ENCODE measurements around the gene CSTF3. TPM values are rescaled to one million over a fixed set of nuclear protein-coding genes. Genes with fewer than 3 reads are reported as not detected.
"Not testable (repeated sequence)": the region's sequence is repeated elsewhere in the genome, so short reads cannot be mapped to it uniquely, and the experiment has no call there.

The CSTF3 gene
- polyA plus RNA-seq, 1 experiment, result 7.9 TPM

DNA sequence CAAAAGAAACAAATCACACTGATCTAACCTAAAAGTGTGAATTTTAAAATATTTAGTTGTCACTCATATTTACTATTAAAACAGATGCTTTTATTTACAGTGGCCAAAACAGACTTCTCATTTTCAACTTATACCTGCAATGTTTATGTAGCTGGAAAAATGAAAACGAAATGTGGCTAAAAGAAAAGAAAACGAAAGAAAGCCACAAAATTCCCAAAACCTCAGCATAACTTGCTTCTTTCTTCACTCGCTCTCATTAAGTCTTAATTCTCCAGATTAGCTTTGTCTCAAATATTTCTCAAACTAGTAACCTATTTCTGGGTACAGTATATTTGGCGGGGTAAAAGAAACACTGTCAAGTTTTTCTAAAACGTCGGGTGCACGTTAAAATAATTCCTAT lies 693 bp downstream of the CSTF3 start:
- no peaks in the 10 kb centered on the region for H3K36me3 ChIP-seq (ENCODE audit: control insufficient read depth, insufficient read depth, low read length)
- ChIA-PET CTCF (interaction anchor here (1.2 to 7.8 kb wide), 2 partner anchors 102 to 170 kb away, joined by 3 to 48 read pairs; no protein-coding TSS in a partner anchor), POLR2A (no interaction called here)
- DNase-seq (ENCODE audit: low read depth), result no peak
- peak overlapping the region; percentile 96 for H3K4me3 ChIP-seq (ENCODE audit: low read depth, low read length)
- no peaks in the 10 kb centered on the region for H3K27me3 ChIP-seq (ENCODE audit: control insufficient read depth, insufficient read depth, low read length)
- TF ChIP-seq, protein P1, sequence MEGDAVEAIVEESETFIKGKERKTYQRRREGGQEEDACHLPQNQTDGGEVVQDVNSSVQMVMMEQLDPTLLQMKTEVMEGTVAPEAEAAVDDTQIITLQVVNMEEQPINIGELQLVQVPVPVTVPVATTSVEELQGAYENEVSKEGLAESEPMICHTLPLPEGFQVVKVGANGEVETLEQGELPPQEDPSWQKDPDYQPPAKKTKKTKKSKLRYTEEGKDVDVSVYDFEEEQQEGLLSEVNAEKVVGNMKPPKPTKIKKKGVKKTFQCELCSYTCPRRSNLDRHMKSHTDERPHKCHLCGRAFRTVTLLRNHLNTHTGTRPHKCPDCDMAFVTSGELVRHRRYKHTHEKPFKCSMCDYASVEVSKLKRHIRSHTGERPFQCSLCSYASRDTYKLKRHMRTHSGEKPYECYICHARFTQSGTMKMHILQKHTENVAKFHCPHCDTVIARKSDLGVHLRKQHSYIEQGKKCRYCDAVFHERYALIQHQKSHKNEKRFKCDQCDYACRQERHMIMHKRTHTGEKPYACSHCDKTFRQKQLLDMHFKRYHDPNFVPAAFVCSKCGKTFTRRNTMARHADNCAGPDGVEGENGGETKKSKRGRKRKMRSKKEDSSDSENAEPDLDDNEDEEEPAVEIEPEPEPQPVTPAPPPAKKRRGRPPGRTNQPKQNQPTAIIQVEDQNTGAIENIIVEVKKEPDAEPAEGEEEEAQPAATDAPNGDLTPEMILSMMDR (IDR thresholded peaks at IDR 0.05; ENCODE audit: insufficient read depth, low read depth, low read length), result no peak

DNA sequence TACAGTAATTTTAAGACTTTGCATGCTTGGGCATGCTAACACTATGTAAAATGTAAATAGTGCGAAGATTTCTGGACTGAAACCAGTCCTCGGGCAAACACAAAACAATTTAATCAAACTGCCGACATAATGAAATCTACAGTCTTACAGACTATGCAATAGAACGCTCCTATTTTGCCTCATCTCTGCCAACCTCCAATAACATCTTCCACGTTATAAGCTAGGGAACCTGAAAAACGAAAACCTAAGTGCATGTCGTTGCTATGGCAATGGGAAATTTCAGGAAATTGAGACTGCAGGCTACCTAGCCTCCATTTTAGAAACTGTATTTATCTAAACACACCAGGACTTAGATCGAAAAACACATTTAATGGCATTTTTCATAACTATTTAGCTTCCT lies 1.1 kb downstream of the CSTF3 start:
- Histone ChIP-seq H3K27me3 (ENCODE audit: control insufficient read depth, insufficient read depth, low read length) (no peaks in the 10 kb centered on the region), H3K4me3 (ENCODE audit: low read depth, low read length) (peak overlapping the region; percentile 96), H3K36me3 (ENCODE audit: control insufficient read depth, insufficient read depth, low read length) (no peaks in the 10 kb centered on the region)
- DNase-seq (ENCODE audit: low read depth), result no peak
- ChIA-PET POLR2A (no interaction called here), CTCF (interaction anchor here (0.5 to 7.8 kb wide), 2 partner anchors 114 to 170 kb away, joined by 4 to 48 read pairs; no protein-coding TSS in a partner anchor)
- TF ChIP-seq, protein P1 (IDR thresholded peaks at IDR 0.05; ENCODE audit: insufficient read depth, low read depth, low read length), result no peak

DNA sequence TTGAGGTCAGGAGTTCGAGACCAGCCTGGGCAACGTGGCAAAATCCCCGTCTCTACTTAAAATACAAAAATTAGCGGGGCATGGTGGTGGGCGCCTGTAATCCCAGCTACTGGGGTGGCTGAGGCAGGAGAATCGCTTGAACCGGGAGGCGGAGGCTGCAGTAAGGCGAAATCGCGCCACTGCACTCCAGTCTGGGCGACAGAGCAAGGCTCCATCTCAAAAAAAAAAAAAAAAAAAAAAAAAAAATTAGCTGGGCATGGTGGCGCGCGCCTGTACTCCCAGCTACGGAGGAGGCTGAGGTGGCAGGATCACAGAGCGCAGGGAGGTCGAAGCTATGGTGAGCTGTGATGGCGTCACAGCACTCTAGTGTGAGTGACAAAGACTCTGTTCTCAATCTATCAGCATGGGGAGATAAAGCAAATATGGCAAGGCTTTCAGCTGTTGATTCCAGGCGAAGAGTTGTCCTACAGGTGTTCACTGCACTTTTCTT lies 1.9 kb downstream of the CSTF3 start:
- DNase-seq (ENCODE audit: low read depth); POLR2A ChIA-PET; H3K36me3 ChIP-seq (ENCODE audit: control insufficient read depth, insufficient read depth, low read length); CTCF ChIA-PET; H3K27me3 ChIP-seq (ENCODE audit: control insufficient read depth, insufficient read depth, low read length): not testable (repeated sequence)
- H3K4me3 ChIP-seq (ENCODE audit: low read depth, low read length), result peak overlapping the region; percentile 96

DNA sequence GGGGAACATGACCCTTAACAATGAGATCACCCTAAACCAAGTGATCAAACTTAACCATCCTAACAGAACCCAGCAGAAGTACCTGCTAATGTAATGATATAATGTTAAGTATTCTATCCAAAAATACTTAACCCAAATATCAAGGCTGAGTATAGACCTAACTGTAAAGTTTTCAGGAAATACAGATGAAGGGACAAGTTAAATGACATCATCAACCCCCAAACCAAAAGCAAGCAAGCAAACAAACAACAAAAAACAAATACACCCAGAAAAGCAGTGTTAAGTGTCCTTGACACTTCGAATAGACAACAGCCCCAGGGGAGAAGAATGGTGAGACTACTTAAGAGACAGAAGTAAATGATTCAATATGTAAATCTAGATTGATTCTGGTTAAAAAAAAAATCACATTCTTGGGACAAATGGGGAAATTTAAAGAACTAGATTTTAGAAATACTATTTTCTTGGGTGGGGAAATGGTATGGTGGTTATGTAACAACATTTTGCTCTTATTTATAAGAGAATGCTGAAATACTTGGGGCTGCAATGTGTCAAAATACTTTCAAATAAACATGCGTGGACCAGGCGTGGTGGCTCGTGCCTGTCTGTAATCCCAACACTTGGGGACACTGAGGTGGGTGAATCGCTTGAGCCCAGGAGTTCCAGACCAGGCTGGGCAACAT lies 2.5 kb downstream of the CSTF3 start:
- Histone ChIP-seq H3K27me3 (ENCODE audit: control insufficient read depth, insufficient read depth, low read length) (no peaks in the 10 kb centered on the region), H3K4me3 (ENCODE audit: low read depth, low read length) (no peak overlapping the region), H3K36me3 (ENCODE audit: control insufficient read depth, insufficient read depth, low read length) (no peaks in the 10 kb centered on the region)
- TF ChIP-seq, protein P1 (IDR thresholded peaks at IDR 0.05; ENCODE audit: insufficient read depth, low read depth, low read length), result no peak
- POLR2A ChIA-PET, result no interaction called here
- DNase-seq (ENCODE audit: low read depth), result no peak
- CTCF ChIA-PET, result no interaction called here

DNA sequence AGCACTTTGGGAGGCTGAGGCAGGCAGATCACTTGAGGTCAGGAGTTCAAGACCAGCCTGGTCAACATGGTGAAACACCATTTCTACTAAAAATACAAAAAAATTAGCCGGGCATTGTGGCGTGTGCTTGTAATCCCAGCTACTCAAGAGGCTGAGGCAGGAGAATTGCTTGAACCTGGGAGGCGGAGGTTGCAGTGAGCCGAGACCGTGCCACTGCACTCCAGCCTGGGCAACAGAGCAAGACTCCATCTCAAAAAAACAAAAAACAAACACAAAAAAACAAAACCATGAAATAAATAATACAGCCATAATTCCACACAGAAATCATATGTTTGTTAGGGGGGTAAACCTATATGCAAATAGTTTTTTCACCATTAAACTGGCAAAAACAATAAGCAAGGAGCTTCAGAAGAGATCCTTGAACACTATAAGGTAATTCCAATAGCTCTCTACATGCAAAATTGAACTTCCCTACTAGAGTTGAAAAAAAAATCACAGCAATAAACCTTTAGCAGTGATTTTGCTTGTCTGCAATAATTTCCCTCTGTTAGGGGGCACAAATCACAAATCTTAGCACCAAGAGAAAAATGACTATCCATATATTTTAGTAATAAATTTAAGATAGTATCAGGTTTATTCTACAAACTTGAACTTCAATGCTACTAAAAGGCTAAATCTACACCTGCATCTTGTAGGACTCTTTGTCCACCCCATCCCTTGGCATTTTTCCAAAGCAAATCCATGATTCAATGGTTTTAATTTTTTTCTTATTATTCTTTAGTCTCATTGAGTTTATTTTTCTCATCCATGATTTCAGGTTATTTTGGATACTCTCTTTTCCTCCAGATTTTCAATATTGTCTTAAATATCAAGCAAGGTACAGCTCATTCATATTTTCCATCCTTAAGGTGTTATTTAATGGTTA lies 3.9 kb downstream of the CSTF3 start:
- ChIA-PET POLR2A (no interaction called here), CTCF (no interaction called here)
- H3K4me3 ChIP-seq (ENCODE audit: low read depth, low read length), result no peak overlapping the region
- H3K27me3 ChIP-seq (ENCODE audit: control insufficient read depth, insufficient read depth, low read length), result no peaks in the 10 kb centered on the region
- TF ChIP-seq, protein P1 (IDR thresholded peaks at IDR 0.05; ENCODE audit: insufficient read depth, low read depth, low read length), result no peak
- no peaks in the 10 kb centered on the region for H3K36me3 ChIP-seq (ENCODE audit: control insufficient read depth, insufficient read depth, low read length)
- DNase-seq (ENCODE audit: low read depth), result no peak
